Stimulated activated CD4-positive, alpha-beta T cell treated with anti-CD3 and anti-CD28 coated beads, TNF-alpha, amount 100 ng/mL, for 1 hour (primary cell): ENCODE results near the gene UFD1.

ENCODE experiments used
- DNase-seq, 3 donors: peaks; one replicate each; pipeline ENCODE4 v3.0.0-alpha.2; 2020; ENCODE audit warnings: low read depth in 3 of 3, low spot score in 1 of 3

UFD1 gene

GRCh38 chr22:19430890-19431541, 48.0 kb downstream of the UFD1 start:
- DNase-seq, result no peak

DNA sequence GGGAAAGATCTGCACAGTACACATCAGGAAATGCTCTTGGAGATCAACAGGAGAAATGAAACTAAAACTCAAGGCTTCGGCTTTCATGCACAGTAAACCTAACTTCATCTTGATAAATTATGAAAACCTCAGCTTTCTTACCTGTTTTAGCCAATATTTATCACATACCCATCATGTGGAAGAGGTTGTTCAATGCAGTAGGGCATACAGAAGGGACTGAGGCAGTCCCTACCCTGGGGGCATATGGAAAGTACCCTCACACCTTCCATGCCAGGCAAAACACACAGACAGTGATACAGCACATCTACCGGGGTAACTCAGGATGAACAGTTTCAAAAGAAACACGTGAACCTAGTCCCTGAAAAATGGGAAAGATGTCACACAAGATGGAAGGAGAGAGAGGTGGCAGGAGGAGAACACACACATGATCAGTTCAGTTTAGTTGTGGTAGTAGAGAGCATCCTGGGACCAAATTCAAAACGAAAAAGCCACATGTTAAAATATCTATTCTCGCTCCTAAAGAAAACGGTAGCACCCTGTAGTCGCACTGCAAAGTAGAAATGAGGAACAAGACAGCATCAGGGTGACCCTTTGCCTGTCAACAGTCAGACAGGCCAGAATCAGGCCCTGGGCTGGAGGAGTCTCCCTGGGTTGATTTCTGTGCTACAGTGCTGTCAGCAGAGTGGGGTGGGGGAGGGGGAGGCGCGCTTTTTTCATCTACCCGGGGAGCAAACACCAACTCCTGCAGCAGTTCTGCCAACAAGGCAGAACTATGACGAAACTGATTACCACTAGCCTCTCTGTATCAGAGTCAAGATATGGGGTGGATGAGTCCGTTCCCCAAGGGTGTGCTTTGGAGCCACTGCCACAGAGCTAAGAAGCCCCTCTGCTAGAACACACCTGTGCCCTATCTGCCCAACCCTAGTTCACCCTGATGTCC, 48.8 kb downstream of the UFD1 start:
- no peak for DNase-seq

DNA sequence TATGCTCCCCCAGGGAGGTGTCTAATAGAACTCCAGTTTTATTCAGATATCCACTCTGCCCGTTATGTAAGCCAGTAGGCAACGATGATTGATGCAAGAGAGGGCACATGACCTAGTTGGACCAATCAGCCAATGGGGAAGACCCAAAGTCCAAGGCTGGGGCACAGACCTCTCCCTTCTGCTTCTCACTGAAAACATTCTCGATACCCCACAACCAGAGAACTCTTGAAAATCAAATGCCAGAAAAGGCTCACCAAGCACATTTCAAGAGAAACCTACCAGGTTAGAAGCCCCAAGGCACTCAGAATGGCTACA, 54.9 kb downstream of the UFD1 start:
- no peak for DNase-seq

DNA sequence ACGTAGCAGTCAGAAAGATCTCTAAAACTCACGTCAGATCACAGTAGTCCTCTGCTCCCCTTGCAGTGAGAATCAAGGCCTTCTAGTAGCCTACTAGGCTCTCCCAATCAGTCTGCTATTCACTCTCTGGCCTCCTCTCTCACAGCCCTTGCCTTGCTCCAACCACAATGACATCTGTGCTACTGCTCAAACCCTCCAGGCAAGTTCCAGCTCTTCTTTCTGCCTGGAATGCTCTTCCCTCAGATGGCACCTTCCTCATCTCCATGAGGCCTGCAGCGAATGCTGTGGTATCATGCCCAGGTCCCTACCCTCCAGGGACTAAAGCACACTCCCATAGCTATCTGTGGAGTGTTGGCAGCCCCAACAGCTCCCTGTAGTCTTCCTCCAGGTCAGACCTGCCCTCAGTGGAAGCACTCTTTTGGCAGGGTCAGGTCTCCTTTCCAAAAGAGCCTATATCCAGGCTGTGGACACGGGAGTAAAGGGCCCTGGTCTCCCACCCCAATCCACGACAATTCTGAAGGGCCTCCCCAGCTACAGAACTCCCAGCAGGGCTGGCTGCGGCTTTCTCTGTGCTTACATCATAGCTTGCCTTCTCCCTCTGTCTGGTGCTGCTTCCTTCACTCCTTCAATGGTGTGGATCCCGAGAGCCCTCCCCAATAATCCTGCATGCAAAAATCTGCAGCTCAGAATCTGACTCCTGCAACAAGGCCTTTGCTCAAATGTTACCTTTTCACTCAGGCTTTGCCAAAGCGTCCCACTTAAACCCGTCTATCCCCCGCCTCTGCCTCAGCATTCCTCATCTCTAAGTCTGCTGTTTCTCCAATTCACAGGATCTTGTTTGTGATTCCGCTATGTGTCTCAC, 56.3 kb downstream of the UFD1 start:
- no peak for DNase-seq

DNA sequence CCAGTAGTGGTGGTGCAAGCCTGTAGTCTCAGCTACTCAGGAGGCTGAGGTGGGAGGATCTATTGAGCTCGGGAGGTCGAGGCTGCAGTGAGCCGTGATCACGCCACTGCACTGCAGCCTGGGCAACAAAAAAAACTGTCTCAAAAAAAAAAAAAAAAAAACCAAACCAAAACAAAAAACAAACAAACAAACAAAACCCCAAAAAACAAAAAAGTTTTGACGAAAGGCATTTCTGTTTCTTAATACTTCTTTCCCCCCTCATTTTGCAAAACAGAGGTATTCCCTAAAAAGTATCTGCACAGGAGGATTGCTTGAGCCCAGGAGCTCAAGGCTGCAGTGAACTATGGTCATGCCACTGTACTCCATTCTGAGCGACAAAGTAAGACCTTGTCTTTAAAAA, 58.7 kb downstream of the UFD1 start:
- no peak for DNase-seq

DNA sequence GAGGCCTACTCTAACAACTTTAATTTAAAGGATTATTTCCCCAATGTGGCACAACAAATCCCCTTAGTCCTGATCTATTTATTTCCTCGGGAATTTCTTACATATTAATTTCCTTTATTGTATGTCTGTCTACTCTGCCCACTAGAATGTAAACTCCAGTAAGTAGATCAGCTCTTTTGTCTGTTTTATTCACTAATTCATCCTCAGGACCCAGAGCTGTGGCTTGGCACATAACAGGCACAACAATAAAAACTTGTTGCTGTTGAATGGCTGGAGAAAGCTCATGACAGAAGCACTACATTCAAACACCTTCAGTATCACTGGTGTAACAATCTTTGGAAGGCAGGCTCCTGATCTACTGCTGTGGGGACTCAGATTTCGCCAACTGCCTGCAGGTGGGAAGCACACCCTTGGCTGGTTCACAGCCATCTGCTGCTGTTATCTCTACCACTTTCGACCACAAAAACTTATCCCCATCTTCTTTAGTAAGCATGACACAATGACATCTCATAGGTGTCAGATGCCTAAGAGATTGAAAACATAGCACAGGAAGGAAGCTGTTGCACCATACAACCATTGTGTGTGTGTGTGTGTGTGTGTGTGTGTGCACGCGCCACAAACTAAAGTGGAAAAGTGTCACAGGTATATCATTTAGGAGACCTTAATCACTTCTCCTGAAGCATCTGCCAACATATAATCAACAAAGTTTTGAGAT, 59.4 kb downstream of the UFD1 start:
- DNase-seq, result no peak

DNA sequence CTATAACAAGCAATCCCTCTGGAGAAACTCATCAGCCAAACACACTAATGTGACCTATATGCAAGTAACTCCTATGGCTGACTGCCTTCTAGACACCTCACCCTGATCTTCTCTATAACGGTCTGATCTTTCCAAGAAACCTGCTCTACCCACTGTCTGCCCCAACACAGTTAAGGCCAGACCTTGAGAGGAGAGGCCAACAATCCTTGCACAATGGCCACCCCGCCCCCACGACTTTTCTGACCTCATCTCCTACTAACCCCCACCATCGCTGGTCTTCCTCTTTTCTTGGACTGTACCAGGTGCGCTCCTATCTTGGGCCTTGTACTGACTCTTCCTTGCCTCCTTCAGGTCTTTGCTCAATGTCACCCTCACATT, 59.9 kb downstream of the UFD1 start:
- no peak for DNase-seq

DNA sequence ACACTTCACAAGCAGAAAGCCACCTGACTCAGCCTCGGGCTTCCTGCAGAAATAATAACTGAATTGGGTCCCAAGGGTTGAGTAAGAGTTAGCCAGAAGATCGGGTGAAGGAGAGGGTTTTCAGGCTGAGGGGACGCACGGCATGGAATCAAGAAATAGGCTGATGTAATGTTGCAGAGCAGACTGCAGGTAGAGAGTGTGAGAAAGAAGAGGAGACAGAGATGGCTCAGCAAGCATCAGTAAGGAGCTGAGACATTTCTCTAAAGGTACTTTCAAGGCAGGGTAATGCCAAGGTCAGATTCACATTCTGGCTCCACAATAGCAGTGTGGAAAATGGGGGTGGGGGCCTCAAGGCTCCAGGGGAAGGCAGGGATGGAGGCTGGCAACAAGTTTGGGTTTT, 66.1 kb downstream of the UFD1 start:
- no peak for DNase-seq

DNA sequence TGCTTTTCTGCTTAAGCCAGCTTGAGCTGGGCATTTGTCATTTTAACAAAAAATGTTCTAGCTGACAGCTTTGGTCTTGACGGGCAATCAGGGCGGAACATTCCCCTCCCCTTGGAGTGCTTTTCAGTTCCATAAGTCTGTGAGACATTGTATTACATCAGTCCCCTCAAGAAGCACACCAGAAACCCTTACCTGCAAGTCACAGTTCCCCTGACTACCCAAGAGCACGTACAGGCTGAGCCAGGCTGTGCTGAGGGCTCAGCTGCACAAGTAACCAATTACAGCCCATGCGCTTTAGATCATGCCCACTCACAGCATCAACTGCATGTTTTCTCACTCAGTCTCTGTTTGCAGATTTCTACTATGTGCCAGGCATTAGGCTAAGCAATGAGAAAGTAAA, 66.5 kb downstream of the UFD1 start:
- no peak for DNase-seq

- no peak for DNase-seq
These were observed 67.3 kb downstream of the UFD1 start for GRCh38 chr22:19411690-19412045.

- no peak for DNase-seq
These were observed 67.9 kb downstream of the UFD1 start for GRCh38 chr22:19410941-19411689.

DNA sequence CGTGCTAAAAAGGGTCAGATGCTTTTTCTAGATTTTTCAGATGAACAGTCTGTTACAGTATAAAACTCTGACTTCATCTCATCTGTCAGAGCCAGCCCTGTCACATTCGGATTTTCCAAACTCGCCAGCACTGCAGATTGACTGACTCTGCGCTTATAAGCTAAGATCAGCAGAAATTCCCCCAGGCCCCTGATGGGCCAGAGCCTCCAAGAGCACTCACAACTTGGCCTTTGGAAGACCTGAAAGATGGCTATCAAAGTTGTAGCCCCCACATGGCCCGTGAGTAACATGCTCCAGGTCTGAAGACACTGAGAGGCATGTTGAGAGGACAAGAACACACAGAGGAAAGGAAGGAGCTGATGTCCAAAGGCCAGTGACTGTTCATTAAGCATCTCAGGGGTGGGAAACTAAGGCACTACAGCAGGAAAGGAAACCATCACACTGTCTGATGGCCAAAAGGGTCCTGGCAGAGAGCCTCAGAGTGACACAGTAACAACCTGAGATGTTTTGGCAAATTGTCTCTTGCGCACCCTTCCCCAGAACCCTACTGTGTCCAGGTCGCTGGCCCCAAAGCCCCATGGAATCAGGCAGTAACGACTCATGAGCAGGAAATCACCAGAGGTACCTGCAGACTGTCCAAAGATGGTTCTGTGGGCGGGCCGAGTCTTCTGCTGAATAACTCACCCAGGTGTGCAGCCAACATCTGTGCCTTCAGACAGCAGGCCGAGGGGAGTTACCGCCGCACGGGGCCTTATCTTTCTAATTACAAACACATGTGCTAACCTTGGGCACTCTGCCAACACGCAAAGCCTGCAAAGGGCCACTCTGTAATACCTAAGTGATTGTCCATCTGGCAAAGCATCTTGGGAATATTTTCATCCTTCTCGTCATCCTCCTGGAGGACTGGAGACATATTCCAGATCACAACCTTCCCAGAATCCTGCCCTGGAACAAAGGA, 71.1 kb downstream of the UFD1 start:
- DNase-seq, result no peak

GRCh38 chr22:19406846-19407245, 72.1 kb downstream of the UFD1 start:
- no peak for DNase-seq

DNA sequence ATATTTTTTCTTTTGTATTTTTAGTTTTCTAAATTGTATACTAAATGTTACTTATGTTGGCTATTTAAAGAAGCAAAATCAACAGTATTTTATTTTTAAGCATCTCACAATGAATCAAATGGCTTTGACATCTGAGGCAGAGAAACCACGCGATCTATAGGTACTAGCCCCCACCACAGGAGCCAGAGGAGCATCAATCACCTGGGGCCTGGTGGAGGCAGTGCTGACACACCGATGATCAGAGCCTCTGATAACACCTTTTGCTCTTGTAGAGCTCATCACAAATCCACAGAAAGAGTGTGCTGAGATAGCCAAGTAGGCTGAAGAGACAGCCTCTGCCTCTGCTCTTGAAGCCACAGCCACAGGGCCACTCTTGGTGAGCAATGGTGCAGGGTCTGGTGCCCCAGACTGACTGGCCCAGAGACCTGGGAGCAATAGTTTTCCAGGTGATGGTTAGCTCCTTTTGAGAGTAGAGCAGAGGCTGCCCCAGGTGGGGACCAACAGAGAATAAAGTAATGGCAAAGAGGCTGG, 72.6 kb downstream of the UFD1 start:
- no peak for DNase-seq

GRCh38 chr22:19405652-19406051, 73.3 kb downstream of the UFD1 start:
- DNase-seq, result no peak

DNA sequence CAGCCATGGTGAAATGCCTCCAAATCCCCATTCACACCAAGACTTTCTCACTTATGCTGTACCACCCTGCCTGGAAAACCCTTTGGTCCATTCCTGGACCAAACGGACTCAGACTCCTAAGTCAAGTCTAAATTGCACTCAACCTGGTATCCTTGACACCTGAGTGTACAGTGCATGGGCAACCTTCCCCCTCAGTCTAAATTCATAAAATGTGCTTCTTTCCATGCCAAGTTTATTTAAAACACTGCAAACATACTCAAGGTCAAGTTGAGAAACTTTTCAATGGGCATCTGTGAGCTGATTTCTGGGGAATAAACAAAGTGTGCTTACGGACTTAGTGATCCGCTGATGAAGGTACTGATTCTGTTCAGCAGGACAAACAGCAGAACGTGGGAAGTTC, 73.9 kb downstream of the UFD1 start:
- DNase-seq, result no peak

- no peak for DNase-seq
These were observed 74.3 kb downstream of the UFD1 start for GRCh38 chr22:19404676-19405075.

DNA sequence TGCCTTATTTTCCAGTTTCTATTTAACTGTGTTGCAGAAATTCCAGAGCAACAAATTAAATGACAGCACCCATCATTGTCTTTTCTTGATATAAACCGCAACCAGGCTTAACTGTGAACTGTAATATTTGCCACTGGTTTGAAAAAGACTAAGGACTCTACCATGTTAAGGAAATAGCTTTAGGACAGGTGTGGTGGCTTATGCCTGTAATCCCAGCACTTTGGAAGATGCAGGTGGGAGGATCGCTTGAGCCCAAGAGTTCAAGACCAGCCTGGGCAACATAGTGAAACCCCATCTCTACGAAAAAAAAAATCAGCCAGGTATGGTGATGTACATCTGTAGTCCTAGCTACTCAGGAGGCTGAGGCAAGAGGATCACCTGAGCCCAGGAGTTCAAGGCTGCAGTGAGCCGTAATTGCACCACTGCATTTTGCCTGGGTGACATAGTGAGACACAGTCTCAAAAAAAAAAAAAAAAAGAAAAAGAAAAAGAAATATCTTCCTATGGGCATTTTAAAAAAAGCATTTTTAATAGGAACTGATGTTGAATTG, 76.3 kb downstream of the UFD1 start:
- DNase-seq, result no peak

GRCh38 chr22:19401483-19401882, 77.5 kb downstream of the UFD1 start:
- no peak for DNase-seq
